GM19455 (cell line): ENCODE results near the gene YES1.

Experiments
- ATAC-seq: cut with Tn5 transposase; IDR thresholded peaks from one replicate; pipeline ENCODE4 v1.9.1; 2021; ENCODE audit not compliant: unreplicated experiment

The YES1 gene

GRCh38 chr18:811892-812375, at the start of gene YES1:
Gene YES1 (minus strand): TSS chr18:812242. CDS start chr18:756827, 55,415 bp downstream.
- peak; percentile 54 for ATAC-seq

- ATAC-seq = no peak
Measured at GRCh38 chr18:857986-858385, 45.9 kb upstream of the YES1 start.

GRCh38 chr18:853471-853870, 41.4 kb upstream of the YES1 start:
- ATAC-seq = no peak

GRCh38 chr18:850960-851359, 38.9 kb upstream of the YES1 start:
- no peak for ATAC-seq

GRCh38 chr18:849021-849420, 37.0 kb upstream of the YES1 start:
- ATAC-seq = no peak

GRCh38 chr18:848062-848861, 36.2 kb upstream of the YES1 start:
- ATAC-seq = no peak

- ATAC-seq = no peak
Measured at GRCh38 chr18:845152-845819, 33.2 kb upstream of the YES1 start.

- ATAC-seq = no peak
Measured at GRCh38 chr18:841647-842370, 29.8 kb upstream of the YES1 start.

GRCh38 chr18:840516-840915, 28.5 kb upstream of the YES1 start:
- no peak for ATAC-seq

- no peak for ATAC-seq
Measured at GRCh38 chr18:840023-840408, 28.0 kb upstream of the YES1 start.

GRCh38 chr18:839224-840022, 27.4 kb upstream of the YES1 start:
- peak; percentile 98 for ATAC-seq

GRCh38 chr18:837922-838321, 25.9 kb upstream of the YES1 start:
- no peak for ATAC-seq

GRCh38 chr18:834082-834720, 22.2 kb upstream of the YES1 start:
- ATAC-seq = no peak

- ATAC-seq = no peak
Measured at GRCh38 chr18:833197-833596, 21.2 kb upstream of the YES1 start.

GRCh38 chr18:832085-832681, 20.1 kb upstream of the YES1 start:
- ATAC-seq = no peak

- peak; percentile 64 for ATAC-seq
Measured at GRCh38 chr18:830315-830901, 18.4 kb upstream of the YES1 start.

GRCh38 chr18:829432-829831, 17.4 kb upstream of the YES1 start:
- ATAC-seq = no peak

GRCh38 chr18:827093-827677, 15.1 kb upstream of the YES1 start:
- ATAC-seq = no peak

- no peak for ATAC-seq
Measured at GRCh38 chr18:825891-826585, 14.0 kb upstream of the YES1 start.
